Measurements from ENCODE around the gene WARS2.

GRCh38 chr1:119046429-119046784 is 94.0 kb downstream of the WARS2 start:
- TF ChIP-seq CTCF (conservative IDR thresholded peaks at IDR 0.05) (no peak), EZH2 (IDR thresholded peaks at IDR 0.05; ENCODE audit: low read depth) (no peak)

Measured in PC-9 (cell line).